ENCODE results near the gene YRDC. TPM values are rescaled to one million over a fixed set of nuclear protein-coding genes. Genes with fewer than 3 reads are reported as not detected.

Gene YRDC
- total and polyA plus RNA-seq, 2 donors (not counting 3 experiments of a cell fraction or from before 2014, with no cell fraction given), result 19.2 to 20.5 TPM

DNA sequence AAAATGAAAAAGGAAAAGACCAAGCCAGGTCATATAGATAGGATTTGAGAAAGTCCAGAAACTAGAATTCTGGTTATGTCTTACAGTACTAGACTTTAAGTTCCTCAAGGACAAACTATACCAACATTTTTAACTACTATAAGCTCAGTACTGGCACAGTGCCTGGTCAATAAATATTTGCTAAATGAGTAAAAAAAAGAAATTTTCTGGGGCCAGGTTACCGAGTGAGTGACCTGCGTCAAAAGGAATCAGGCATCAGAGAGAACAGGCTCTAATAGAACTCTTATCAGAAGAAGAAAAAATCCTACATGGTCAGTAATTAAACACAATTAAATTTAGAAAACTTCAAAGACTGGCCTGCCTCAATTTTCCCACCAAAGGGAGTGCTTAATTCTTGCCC lies 23.8 kb upstream of the YRDC start:
- Histone ChIP-seq H4K20me1 (replicated peaks; ENCODE audit: control insufficient read depth, extremely low read depth, insufficient read depth, low read length) (no peaks in the 10 kb centered on the region), H3K9me3 (replicated peaks; ENCODE audit: control insufficient read depth, insufficient read depth, low read length) (no peaks in the 10 kb centered on the region), H3K27ac (ENCODE audit: insufficient read depth, low read depth, low read length) (no peak overlapping the region), H3K4me1 (ENCODE audit: control insufficient read depth, extremely low read depth, insufficient read depth, low read length) (no peaks in the 10 kb centered on the region), H3K4me2 (ENCODE audit: insufficient read depth, low read length) (no peak overlapping the region), H3K27me3 (ENCODE audit: control insufficient read depth in 2 of 2, insufficient read depth in 2 of 2, low read length in 2 of 2) (no peaks in the 10 kb centered on the region), H3K79me2 (ENCODE audit: control insufficient read depth, insufficient read depth, low read length) (no peaks in the 10 kb centered on the region), H3K4me3 (replicated peaks in 1 of 3; ENCODE audit: insufficient read depth in 1 of 3, low read depth in 1 of 3, low read length in 3 of 3) (no peak overlapping the region), H2AFZ (ENCODE audit: low read depth, low read length) (no peak overlapping the region), H3K9me1 (replicated peaks; ENCODE audit: control insufficient read depth, extremely low read depth, insufficient read depth, low read length) (no peaks in the 10 kb centered on the region), H3K36me3 (ENCODE audit: control insufficient read depth in 2 of 2, extremely low read depth in 1 of 2, insufficient read depth in 2 of 2, low read length in 2 of 2) (peaks cover 14 to 16% of the 10 kb centered on the region in 2 experiments), H3K9ac (replicated peaks; ENCODE audit: extremely low read depth, insufficient read depth, low read length) (no peak overlapping the region)
- intact Hi-C loops (cut with micrococcal nuclease) (no loop called here), dilution Hi-C loops (cut with MboI; ENCODE audit: extremely low pct_ligation_motif_present, low sequenced_read_pairs) (no loop called here)
- TF ChIP-seq FOS (IDR thresholded peaks at IDR 0.05; ENCODE audit: borderline replicate concordance, insufficient read depth, low read length) (no peak), POLR2AphosphoS5 (IDR thresholded peaks at IDR 0.05; ENCODE audit: insufficient read depth, low read depth, low read length) (no peak), MYC (IDR thresholded peaks at IDR 0.05; ENCODE audit: low read depth, low read length) (no peak), JUN (IDR thresholded peaks at IDR 0.05; ENCODE audit: borderline replicate concordance, insufficient read depth, insufficient read length, low read depth) (no peak), GATA2 (IDR thresholded peaks at IDR 0.05; ENCODE audit: insufficient read depth, insufficient read length, low read depth, low read length) (no peak)
- no peak for DNase-seq (ENCODE audit: low read depth, low spot score)
- no TSS peak for BruUV-seq (replicated peaks)
- ChIA-PET POLR2A (no interaction called here), CTCF (interaction anchor here (0.7 kb wide), 1 partner anchor 28 kb away, joined by 3 read pairs; the partner anchor contains the start of gene MTF1)
- no peak for FAIRE-seq

DNA sequence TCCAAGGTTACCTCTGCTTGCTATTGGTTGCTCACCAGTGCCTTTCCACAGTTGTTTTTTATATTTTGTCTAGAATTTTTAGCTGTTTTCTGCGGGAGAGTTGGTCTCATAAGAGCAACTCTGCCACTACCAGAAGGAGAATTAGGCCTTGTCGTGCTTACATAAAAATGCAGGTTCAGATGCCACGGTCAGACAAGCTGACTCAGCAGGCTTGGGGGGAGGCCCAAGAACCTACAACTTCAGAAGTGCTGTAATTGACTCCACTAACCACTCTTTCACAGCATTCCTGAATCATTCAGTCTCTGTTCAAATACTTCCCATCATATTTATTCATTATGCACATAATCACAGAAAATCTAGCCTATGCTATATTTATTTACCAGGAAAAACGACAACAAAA lies 23.1 kb upstream of the YRDC start:
- peaks cover 14 to 16% of the 10 kb centered on the region in 2 experiments for H3K36me3 ChIP-seq (ENCODE audit: control insufficient read depth in 2 of 2, extremely low read depth in 1 of 2, insufficient read depth in 2 of 2, low read length in 2 of 2)
- no TSS peak for BruUV-seq (replicated peaks)

More for the DNA sequence above, 23.1 kb upstream of the YRDC start:
- Histone ChIP-seq H3K9ac (replicated peaks; ENCODE audit: extremely low read depth, insufficient read depth, low read length) (no peak overlapping the region), H2AFZ (ENCODE audit: low read depth, low read length) (no peak overlapping the region), H3K4me3 (replicated peaks in 1 of 3; ENCODE audit: insufficient read depth in 1 of 3, low read depth in 1 of 3, low read length in 3 of 3) (no peak overlapping the region), H4K20me1 (replicated peaks; ENCODE audit: control insufficient read depth, extremely low read depth, insufficient read depth, low read length) (no peaks in the 10 kb centered on the region), H3K4me1 (ENCODE audit: control insufficient read depth, extremely low read depth, insufficient read depth, low read length) (no peaks in the 10 kb centered on the region), H3K4me2 (ENCODE audit: insufficient read depth, low read length) (no peak overlapping the region), H3K27ac (ENCODE audit: insufficient read depth, low read depth, low read length) (no peak overlapping the region), H3K9me3 (replicated peaks; ENCODE audit: control insufficient read depth, insufficient read depth, low read length) (no peaks in the 10 kb centered on the region), H3K79me2 (ENCODE audit: control insufficient read depth, insufficient read depth, low read length) (no peaks in the 10 kb centered on the region), H3K9me1 (replicated peaks; ENCODE audit: control insufficient read depth, extremely low read depth, insufficient read depth, low read length) (no peaks in the 10 kb centered on the region), H3K27me3 (ENCODE audit: control insufficient read depth in 2 of 2, insufficient read depth in 2 of 2, low read length in 2 of 2) (no peaks in the 10 kb centered on the region)
- dilution Hi-C loops (cut with MboI; ENCODE audit: extremely low pct_ligation_motif_present, low sequenced_read_pairs), result no loop called here
- DNase-seq (ENCODE audit: low read depth, low spot score) (no peak), FAIRE-seq (no peak)
- CTCF ChIA-PET, result interaction anchor here (0.7 kb wide), 1 partner anchor 28 kb away, joined by 3 read pairs; the partner anchor contains the start of gene MTF1
- POLR2A ChIA-PET, result no interaction called here
- intact Hi-C loops (cut with micrococcal nuclease), result no loop called here
- TF ChIP-seq EZH2 (IDR thresholded peaks at IDR 0.05; ENCODE audit: borderline replicate concordance, low read depth, low read length, severe bottlenecking) (no peak), MYC (IDR thresholded peaks at IDR 0.05; ENCODE audit: low read depth, low read length) (no peak), POLR2AphosphoS5 (IDR thresholded peaks at IDR 0.05; ENCODE audit: insufficient read depth, low read depth, low read length) (no peak)

All from endothelial cell of umbilical vein (primary cell).